ENCODE measurements around the gene TBC1D9.
"Not testable (repeated sequence)": the region's sequence is repeated elsewhere in the genome, so short reads cannot be mapped to it uniquely, and the experiment has no call there.

The TBC1D9 gene

GRCh38 chr4:140753329-140753728, 2.9 kb downstream of the TBC1D9 start:
- no peak for DNase-seq (ENCODE audit: low read depth)

- DNase-seq (ENCODE audit: low read depth): no peak
These were observed 3.7 kb downstream of the TBC1D9 start for GRCh38 chr4:140752291-140753068.

- DNase-seq (ENCODE audit: low read depth): no peak
These were observed 5.7 kb downstream of the TBC1D9 start for GRCh38 chr4:140750470-140750869.

GRCh38 chr4:140748171-140748570, 8.0 kb downstream of the TBC1D9 start:
- DNase-seq (ENCODE audit: low read depth): no peak

GRCh38 chr4:140746546-140746945, 9.6 kb downstream of the TBC1D9 start:
- DNase-seq (ENCODE audit: low read depth): not testable (repeated sequence)

- DNase-seq (ENCODE audit: low read depth): no peak
These were observed 11.8 kb downstream of the TBC1D9 start for GRCh38 chr4:140744421-140744820.

- no peak for DNase-seq (ENCODE audit: low read depth)
These were observed 12.8 kb downstream of the TBC1D9 start for GRCh38 chr4:140743194-140743931.

- no peak for DNase-seq (ENCODE audit: low read depth)
These were observed 13.4 kb downstream of the TBC1D9 start for GRCh38 chr4:140742838-140743193.

GRCh38 chr4:140740906-140741670, 15.1 kb downstream of the TBC1D9 start:
- no peak for DNase-seq (ENCODE audit: low read depth)

- no peak for DNase-seq (ENCODE audit: low read depth)
These were observed 15.8 kb downstream of the TBC1D9 start for GRCh38 chr4:140740422-140740821.

GRCh38 chr4:140739971-140740370, 16.2 kb downstream of the TBC1D9 start:
- DNase-seq (ENCODE audit: low read depth): no peak

GRCh38 chr4:140738139-140738538, 18.0 kb downstream of the TBC1D9 start:
- no peak for DNase-seq (ENCODE audit: low read depth)

- DNase-seq (ENCODE audit: low read depth): no peak
These were observed 19.4 kb downstream of the TBC1D9 start for GRCh38 chr4:140736669-140737343.

- DNase-seq (ENCODE audit: low read depth): no peak
These were observed 20.3 kb downstream of the TBC1D9 start for GRCh38 chr4:140735779-140736391.

GRCh38 chr4:140735317-140735716, 20.9 kb downstream of the TBC1D9 start:
- no peak for DNase-seq (ENCODE audit: low read depth)

- no peak for DNase-seq (ENCODE audit: low read depth)
These were observed 23.4 kb downstream of the TBC1D9 start for GRCh38 chr4:140732780-140733179.

- DNase-seq (ENCODE audit: low read depth): no peak
These were observed 26.7 kb downstream of the TBC1D9 start for GRCh38 chr4:140729344-140730049.

GRCh38 chr4:140726776-140727500, 29.2 kb downstream of the TBC1D9 start:
- no peak for DNase-seq (ENCODE audit: low read depth)

GRCh38 chr4:140725556-140725955, 30.6 kb downstream of the TBC1D9 start:
- DNase-seq (ENCODE audit: low read depth): no peak

- DNase-seq (ENCODE audit: low read depth): no peak
These were observed 31.4 kb downstream of the TBC1D9 start for GRCh38 chr4:140724760-140725159.

All from stimulated activated CD8-positive, alpha-beta memory T cell treated with anti-CD3 and anti-CD28 coated beads, Interleukin-12 subunit alpha, Interleukin-12 subunit beta, amount 100 ng/mL, for 4 hours (primary cell).